Liver (tissue), 9 donors: Measurements from ENCODE around the gene WWOX. TPM values are rescaled to one million over a fixed set of nuclear protein-coding genes. Genes with fewer than 3 reads are reported as not detected.

Experiments
- DNase-seq: peaks from one replicate; pipeline ENCODE4 v3.0.0-alpha.2; 2017; ENCODE audit warnings: low spot score
- H3K27ac ChIP-seq, 2 donors: one replicate each; pipeline ENCODE4 v1.7.0; 2013; ENCODE audit warnings: inconsistent platforms in 2 of 2, low read length in 2 of 2, control low read depth in 1 of 2, low read depth in 1 of 2, mild to moderate bottlenecking in 1 of 2
- H3K27me3 ChIP-seq, 4 donors: one replicate each; pipeline versions ENCODE4 v1.6.1 to v1.7.0; 2013; ENCODE audit warnings: low read length in 3 of 4, inconsistent platforms in 1 of 4, mild to moderate bottlenecking in 1 of 4, moderate library complexity in 1 of 4; ENCODE audit not compliant: control insufficient read depth in 4 of 4, insufficient read depth in 4 of 4
- H3K36me3 ChIP-seq, 4 donors: one replicate each; pipeline versions ENCODE4 v1.6.1 to v1.7.0; 2013; ENCODE audit warnings: low read length in 3 of 4, mild to moderate bottlenecking in 3 of 4, low read depth in 1 of 4, moderate library complexity in 1 of 4; ENCODE audit not compliant: control insufficient read depth in 4 of 4, insufficient read depth in 3 of 4
- H3K4me1 ChIP-seq, 4 donors: one replicate each; pipeline versions ENCODE4 v1.6.1 to v1.7.0; 2013; ENCODE audit warnings: low read length in 3 of 4, mild to moderate bottlenecking in 3 of 4, moderate library complexity in 1 of 4; ENCODE audit not compliant: control insufficient read depth in 4 of 4, insufficient read depth in 4 of 4
- H3K4me3 ChIP-seq, 3 donors: one replicate each; pipeline versions ENCODE4 v1.6.1 to v1.7.0; 2013; ENCODE audit warnings: low read length in 3 of 3, control low read depth in 1 of 3, low read depth in 1 of 3, mild to moderate bottlenecking in 1 of 3
- H3K9ac ChIP-seq, 2 donors: one replicate each; pipeline ENCODE4 v1.7.0; 2013; ENCODE audit warnings: low read length in 2 of 2, mild to moderate bottlenecking in 2 of 2, moderate library complexity in 2 of 2, control low read depth in 1 of 2, low read depth in 1 of 2
- H3K9me3 ChIP-seq, 4 donors: one replicate each; pipeline versions ENCODE4 v1.6.1 to v1.7.0; 2013; ENCODE audit warnings: low read length in 3 of 4; ENCODE audit not compliant: control insufficient read depth in 4 of 4
- ATF3 ChIP-seq: IDR thresholded peaks from 2 replicates; pipeline ENCODE4 v1.6.1; 2016; ENCODE audit warnings: antibody characterized with exemption
- EGR1 ChIP-seq, 2 donors: IDR thresholded peaks; 2 replicates each; pipeline ENCODE4 v1.6.1; 2016 to 2018; ENCODE audit warnings: antibody characterized with exemption in 2 of 2, low read depth in 2 of 2
- FOXA2 ChIP-seq: IDR thresholded peaks from 2 replicates; pipeline ENCODE4 v1.6.1; 2016; ENCODE audit warnings: antibody characterized with exemption
- GABPA ChIP-seq, 2 donors: IDR thresholded peaks in 1 of 2; conservative IDR thresholded peaks in 1 of 2; 2 replicates each; pipeline ENCODE4 v1.6.1; 2016; ENCODE audit warnings: antibody characterized with exemption in 2 of 2, mild to moderate bottlenecking in 1 of 2, moderate library complexity in 1 of 2
- HNF4A ChIP-seq, 2 donors: conservative IDR thresholded peaks; 2 replicates each; pipeline ENCODE4 v1.6.1; 2016; ENCODE audit warnings: antibody characterized with exemption in 2 of 2, mild to moderate bottlenecking in 2 of 2
- HNF4G ChIP-seq: IDR thresholded peaks from 2 replicates; pipeline ENCODE4 v1.6.1; 2016; ENCODE audit warnings: antibody characterized with exemption
- JUND ChIP-seq, 2 donors: IDR thresholded peaks; 2 replicates each; pipeline ENCODE4 v1.6.1; 2016; ENCODE audit warnings: antibody characterized with exemption in 2 of 2
- MAX ChIP-seq: IDR thresholded peaks from 2 replicates; pipeline ENCODE4 v1.6.1; 2016; ENCODE audit warnings: antibody characterized with exemption
- NR2F2 ChIP-seq: IDR thresholded peaks from 2 replicates; pipeline ENCODE4 v1.6.1; 2016; ENCODE audit warnings: antibody characterized with exemption
- RAD21 ChIP-seq, 2 donors: IDR thresholded peaks; 2 replicates each; pipeline ENCODE4 v1.6.1; 2016; ENCODE audit warnings: antibody characterized with exemption in 2 of 2, mild to moderate bottlenecking in 2 of 2
- REST ChIP-seq: IDR thresholded peaks from 2 replicates; pipeline ENCODE4 v1.6.1; 2016; ENCODE audit warnings: antibody characterized with exemption, mild to moderate bottlenecking
- RXRA ChIP-seq, 2 donors: IDR thresholded peaks; 2 replicates each; pipeline ENCODE4 v1.6.1; 2017 to 2018; ENCODE audit warnings: antibody characterized with exemption in 2 of 2, mild to moderate bottlenecking in 1 of 2
- SP1 ChIP-seq: IDR thresholded peaks from 2 replicates; pipeline ENCODE4 v1.6.1; 2018; ENCODE audit warnings: antibody characterized with exemption, mild to moderate bottlenecking
- ZBTB33 ChIP-seq: IDR thresholded peaks from 2 replicates; pipeline ENCODE4 v1.6.1; 2016; ENCODE audit warnings: antibody characterized with exemption
- WGBS: extraction: QIAGEN DNeasy Blood & Tissue Kit; methylation state at CpG from one replicate; pipeline ENCODE4 v1.1.7; 2013; 5-methylcytosine and 5-hydroxymethylcytosine counted together
- polyA plus RNA-seq, 2 donors: library from polyadenylated mRNA; stranded (reverse) in 1 of 2; unstranded in 1 of 2; fragments of 200-250 nt in 1 of 2; fragments of >200 nt in 1 of 2; fragmentation: Nextera tagmentation in 1 of 2; extraction: Ambion mirVana in 1 of 2; gene quantifications; one replicate each; pipeline versions ENCODE4 v1.2.1 to v1.2.3, GENCODE V29; 2013 to 2015
- total RNA-seq, 2 donors: library from RNA; depleted of rRNA; stranded (reverse); fragments of >200 nt; gene quantifications; one replicate each; pipeline ENCODE4 v1.2.3, GENCODE V29; 2014
- TF ChIP-seq, protein P1 (sequence below): fragments of 150-350 bp; IDR thresholded peaks from 2 replicates; pipeline ENCODE4 v1.5.1; 2017; ENCODE audit warnings: improper control_type of control experiment, low read depth, low read length; ENCODE audit not compliant: missing input control
- donor health status: healthy.
- donor health status: healthy.
- donor health status: healthy.
- donor health status: healthy.
- donor health status: healthy.

WWOX gene
- total and polyA plus RNA-seq, 4 donors: 9.8 to 46.0 (median 15.3) TPM

DNA sequence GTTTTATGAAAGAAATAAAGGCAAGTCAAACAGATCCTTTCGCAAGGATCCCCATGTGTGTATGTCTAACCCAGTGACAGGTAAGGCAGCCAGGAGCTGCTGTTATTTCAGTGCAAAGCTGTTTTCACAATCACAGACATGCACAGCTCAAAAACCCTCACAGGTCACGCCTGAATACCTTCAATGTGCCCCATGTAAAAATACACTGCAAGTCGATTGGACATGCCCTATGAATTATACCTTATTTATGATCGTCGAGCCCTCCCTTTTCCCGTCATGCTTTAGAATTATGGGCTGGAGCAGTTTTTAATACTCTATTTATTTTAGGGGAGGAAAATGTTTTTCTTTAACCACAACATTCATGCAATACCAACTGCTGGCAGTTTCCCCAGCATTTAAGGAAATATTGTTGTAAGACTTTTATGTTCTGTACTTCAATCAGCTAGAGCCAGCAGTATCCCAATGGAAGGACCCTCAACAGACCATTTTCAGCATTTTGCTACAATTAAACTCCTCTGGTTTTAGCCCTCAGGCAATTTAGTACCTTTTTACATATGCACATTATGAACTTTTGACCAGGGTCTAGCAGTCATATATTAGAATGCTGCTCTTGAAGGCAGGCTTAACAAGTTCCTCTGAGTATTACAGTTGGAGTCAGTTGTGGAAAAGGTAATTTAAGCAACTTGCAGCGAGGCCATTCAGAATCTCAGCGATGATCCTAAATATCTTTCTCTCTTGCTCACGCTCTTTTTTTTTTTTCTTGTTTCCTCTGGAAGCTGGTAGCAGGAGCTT lies 362.2 kb downstream of the WWOX start:
- no peak for DNase-seq
- Histone ChIP-seq H3K27ac (peak overlapping the region; percentile 1 to 77), H3K4me1 (peaks cover 5 to 17% (median 15%) of the 10 kb centered on the region in 4 donors), H3K9me3 (no peaks in the 10 kb centered on the region), H3K27me3 (no peaks in the 10 kb centered on the region), H3K4me3 (peak overlapping the region in 2 of 3 donors; percentile 37 to 63), H3K36me3 (no peaks in the 10 kb centered on the region), H3K9ac (peak overlapping the region in 1 of 2 donors; percentile 75)
- no peak for TF ChIP-seq ATF3
- peak; percentile 18 for TF ChIP-seq FOXA2
- no peak for TF ChIP-seq NR2F2
- TF ChIP-seq, protein P1, sequence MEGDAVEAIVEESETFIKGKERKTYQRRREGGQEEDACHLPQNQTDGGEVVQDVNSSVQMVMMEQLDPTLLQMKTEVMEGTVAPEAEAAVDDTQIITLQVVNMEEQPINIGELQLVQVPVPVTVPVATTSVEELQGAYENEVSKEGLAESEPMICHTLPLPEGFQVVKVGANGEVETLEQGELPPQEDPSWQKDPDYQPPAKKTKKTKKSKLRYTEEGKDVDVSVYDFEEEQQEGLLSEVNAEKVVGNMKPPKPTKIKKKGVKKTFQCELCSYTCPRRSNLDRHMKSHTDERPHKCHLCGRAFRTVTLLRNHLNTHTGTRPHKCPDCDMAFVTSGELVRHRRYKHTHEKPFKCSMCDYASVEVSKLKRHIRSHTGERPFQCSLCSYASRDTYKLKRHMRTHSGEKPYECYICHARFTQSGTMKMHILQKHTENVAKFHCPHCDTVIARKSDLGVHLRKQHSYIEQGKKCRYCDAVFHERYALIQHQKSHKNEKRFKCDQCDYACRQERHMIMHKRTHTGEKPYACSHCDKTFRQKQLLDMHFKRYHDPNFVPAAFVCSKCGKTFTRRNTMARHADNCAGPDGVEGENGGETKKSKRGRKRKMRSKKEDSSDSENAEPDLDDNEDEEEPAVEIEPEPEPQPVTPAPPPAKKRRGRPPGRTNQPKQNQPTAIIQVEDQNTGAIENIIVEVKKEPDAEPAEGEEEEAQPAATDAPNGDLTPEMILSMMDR: no peak
- peak; percentile 57 for TF ChIP-seq SP1
- TF ChIP-seq HNF4G: no peak
- no peak for TF ChIP-seq EGR1 (IDR thresholded peaks at IDR 0.05; ENCODE audit: low read depth in 2 of 2)
- peak; percentile 20 for TF ChIP-seq MAX
- TF ChIP-seq REST: no peak
- peak; percentile 34 to 61 for TF ChIP-seq HNF4A (conservative IDR thresholded peaks at IDR 0.05)
- no peak for TF ChIP-seq ZBTB33
- peak; percentile 64 to 77 for TF ChIP-seq RXRA (IDR thresholded peaks at IDR 0.05)
- peak in 1 of 2 donors; percentile 41 for TF ChIP-seq JUND (IDR thresholded peaks at IDR 0.05)
- TF ChIP-seq RAD21 (IDR thresholded peaks at IDR 0.05): peak; percentile 24 to 42
- no peak for TF ChIP-seq GABPA (IDR thresholded peaks at IDR 0.05 in 1 of 2, conservative IDR thresholded peaks at IDR 0.05 in 1 of 2)
- 35% methylated on average over 9 of the region's 9 CpGs for WGBS
